ENCODE measurements around the gene HUWE1.

DNA sequence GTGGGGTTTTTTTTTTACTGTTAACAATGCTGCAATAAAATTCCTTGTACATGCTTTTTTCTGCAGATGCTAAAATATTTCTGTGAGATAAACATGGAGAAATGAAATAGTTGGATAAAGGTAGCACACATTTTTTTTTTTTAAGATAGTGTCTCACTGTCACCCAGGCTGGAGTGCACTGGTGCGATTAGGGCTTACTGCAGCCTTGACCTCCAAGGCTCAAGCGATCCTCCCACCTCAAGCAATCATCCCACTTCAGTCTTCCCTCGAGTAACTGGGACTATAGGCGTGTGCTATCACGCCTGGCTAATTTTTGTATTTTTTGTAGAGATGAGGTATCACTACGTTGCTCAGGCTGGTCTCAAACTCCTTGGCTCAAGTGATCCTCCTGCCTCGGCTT, 1.8 kb upstream of the HUWE1 start:
- TF ChIP-seq, protein P1, sequence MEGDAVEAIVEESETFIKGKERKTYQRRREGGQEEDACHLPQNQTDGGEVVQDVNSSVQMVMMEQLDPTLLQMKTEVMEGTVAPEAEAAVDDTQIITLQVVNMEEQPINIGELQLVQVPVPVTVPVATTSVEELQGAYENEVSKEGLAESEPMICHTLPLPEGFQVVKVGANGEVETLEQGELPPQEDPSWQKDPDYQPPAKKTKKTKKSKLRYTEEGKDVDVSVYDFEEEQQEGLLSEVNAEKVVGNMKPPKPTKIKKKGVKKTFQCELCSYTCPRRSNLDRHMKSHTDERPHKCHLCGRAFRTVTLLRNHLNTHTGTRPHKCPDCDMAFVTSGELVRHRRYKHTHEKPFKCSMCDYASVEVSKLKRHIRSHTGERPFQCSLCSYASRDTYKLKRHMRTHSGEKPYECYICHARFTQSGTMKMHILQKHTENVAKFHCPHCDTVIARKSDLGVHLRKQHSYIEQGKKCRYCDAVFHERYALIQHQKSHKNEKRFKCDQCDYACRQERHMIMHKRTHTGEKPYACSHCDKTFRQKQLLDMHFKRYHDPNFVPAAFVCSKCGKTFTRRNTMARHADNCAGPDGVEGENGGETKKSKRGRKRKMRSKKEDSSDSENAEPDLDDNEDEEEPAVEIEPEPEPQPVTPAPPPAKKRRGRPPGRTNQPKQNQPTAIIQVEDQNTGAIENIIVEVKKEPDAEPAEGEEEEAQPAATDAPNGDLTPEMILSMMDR (IDR thresholded peaks at IDR 0.05): no peak
- no peak for TF ChIP-seq POLR2A (IDR thresholded peaks at IDR 0.05)
